Upper lobe of left lung (tissue), 4 donors: ENCODE measurements around the gene SMTNL1.

Experiments
- CTCF ChIP-seq, 6 experiments: fragments of 450-650 bp in 4 of 6; fragments of 200-600 bp in 2 of 6; sonication (generic) in 2 of 6; IDR thresholded peaks; one replicate each; pipeline ENCODE4 v1.5.1; 2016 to 2019; ENCODE audit warnings: antibody characterized with exemption in 6 of 6
- POLR2A ChIP-seq, 4 donors: fragments of 450-650 bp; IDR thresholded peaks; one replicate each; pipeline ENCODE4 v1.5.1; 2016 to 2017; ENCODE audit warnings: antibody characterized with exemption in 4 of 4, mild to moderate bottlenecking in 2 of 4
- POLR2AphosphoS5 ChIP-seq, 2 donors: sonication (generic); formaldehyde crosslinking; IDR thresholded peaks; one replicate each; pipeline ENCODE4 v1.5.1; 2017; ENCODE audit warnings: antibody characterized with exemption in 2 of 2

GRCh38 chr11:57562596-57562995, 25.2 kb downstream of the SMTNL1 start:
- TF ChIP-seq CTCF (IDR thresholded peaks at IDR 0.05) (no peak), POLR2AphosphoS5 (IDR thresholded peaks at IDR 0.05) (no peak), POLR2A (IDR thresholded peaks at IDR 0.05) (no peak)
